ENCODE results near the gene CCDC120. TPM values are rescaled to one million over a fixed set of nuclear protein-coding genes. Genes with fewer than 3 reads are reported as not detected.
A peak's percentile ranks its signal among the peaks of the same experiment; 100 is the strongest.

Gene CCDC120
- total RNA-seq, 3 donors from 2014 or later (not counting 1 experiment from before 2014, with no cell fraction given) = 12.5 to 14.2 (median 13.0) TPM

DNA sequence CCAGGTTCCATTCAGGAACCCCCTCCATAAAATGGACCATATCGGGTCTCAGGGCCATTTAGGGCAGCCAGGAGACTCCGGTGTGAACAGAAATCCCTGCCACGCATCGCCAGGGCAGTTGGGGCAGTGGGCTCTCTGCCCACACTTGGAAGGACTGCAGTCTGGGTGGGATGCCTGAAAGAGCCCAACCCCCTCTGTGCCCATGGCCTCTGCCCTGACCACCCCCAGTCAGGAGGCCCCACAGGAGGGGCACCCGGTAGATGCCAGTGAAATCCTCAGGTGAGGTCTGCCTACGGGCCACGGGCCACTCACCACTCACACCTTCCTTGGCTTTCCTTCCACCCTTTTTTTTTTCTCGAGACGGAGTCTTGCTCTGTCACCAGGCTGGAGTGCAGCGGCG is 10.2 kb downstream of the CCDC120 start:
- 96% methylated on average over 11 of the region's 11 CpGs for WGBS (ENCODE audit: insufficient coverage)
- no peaks in the 10 kb centered on the region for H3K36me3 ChIP-seq (ENCODE audit: control insufficient read depth, insufficient read depth, low read length)
- no peak overlapping the region for H3K4me3 ChIP-seq (ENCODE audit: low read length)
- no peaks in the 10 kb centered on the region for H3K27me3 ChIP-seq (ENCODE audit: control insufficient read depth, insufficient read depth, low read length)
- H3K4me3 Mint-ChIP-seq = no peak overlapping the region
- peaks cover 11 to 13% of the 10 kb centered on the region in 2 donors for H3K4me1 Mint-ChIP-seq
- ATAC-seq (no peak), DNase-seq (no peak)
- TF ChIP-seq CTCF (IDR thresholded peaks at IDR 0.05) = no peak
- H3K27me3 Mint-ChIP-seq (ENCODE audit: low read depth in 2 of 2) = no peaks in the 10 kb centered on the region
- H3K27ac ChIP-seq (ENCODE audit: low read length) = no peak overlapping the region
- H3K36me3 Mint-ChIP-seq = no peaks in the 10 kb centered on the region
- no peaks in the 10 kb centered on the region for H3K9me3 ChIP-seq (ENCODE audit: control insufficient read depth, insufficient read depth, low read length)
- no peak overlapping the region for H3K27ac Mint-ChIP-seq
- intact Hi-C loops (cut with micrococcal nuclease) = no loop called here
- peaks cover 14% of the 10 kb centered on the region for H3K4me1 ChIP-seq (ENCODE audit: control insufficient read depth, insufficient read depth, low read length)
- H3K9me3 Mint-ChIP-seq = no peaks in the 10 kb centered on the region

DNA sequence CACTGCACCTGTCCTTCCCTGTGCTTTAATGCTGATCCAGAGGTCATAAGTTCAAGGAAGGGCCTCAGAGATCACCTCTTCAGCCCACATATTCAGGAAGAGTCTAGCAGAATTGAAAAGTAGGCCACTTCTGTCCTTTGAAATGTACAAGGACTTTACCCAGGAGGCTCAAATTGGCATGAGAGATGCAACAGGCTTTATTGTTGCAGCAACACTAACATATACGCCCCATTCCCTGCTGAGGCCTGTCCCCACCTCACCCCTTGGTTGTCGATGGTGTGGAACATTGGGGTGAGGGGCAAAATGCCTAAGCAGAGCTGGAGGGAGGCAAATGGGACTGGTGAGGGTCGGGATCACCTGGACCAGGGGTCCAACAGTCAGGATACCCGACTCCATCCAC is 12.2 kb downstream of the CCDC120 start:
- Histone ChIP-seq H3K4me1 (ENCODE audit: control insufficient read depth, insufficient read depth, low read length) (peaks cover 20% of the 10 kb centered on the region), H3K27ac (ENCODE audit: low read length) (no peak overlapping the region), H3K36me3 (ENCODE audit: control insufficient read depth, insufficient read depth, low read length) (peaks cover 6% of the 10 kb centered on the region), H3K27me3 (ENCODE audit: control insufficient read depth, insufficient read depth, low read length) (no peaks in the 10 kb centered on the region), H3K9me3 (ENCODE audit: control insufficient read depth, insufficient read depth, low read length) (no peaks in the 10 kb centered on the region), H3K4me3 (ENCODE audit: low read length) (no peak overlapping the region)
- Mint-ChIP-seq H3K27ac (peak overlapping the region in 1 of 2 donors; percentile 52), H3K36me3 (no peaks in the 10 kb centered on the region), H3K4me3 (no peak overlapping the region), H3K27me3 (ENCODE audit: low read depth in 2 of 2) (no peaks in the 10 kb centered on the region), H3K4me1 (peaks cover 11 to 13% of the 10 kb centered on the region in 2 donors), H3K9me3 (no peaks in the 10 kb centered on the region)
- ATAC-seq (no peak), DNase-seq (no peak)
- 93% methylated on average over 3 of the region's 4 CpGs for WGBS (ENCODE audit: insufficient coverage)
- no peak for TF ChIP-seq CTCF (IDR thresholded peaks at IDR 0.05)
- intact Hi-C loops (cut with micrococcal nuclease) = no loop called here

GRCh38 chrX:49071877-49072711 is 13.3 kb downstream of the CCDC120 start:
- peak overlapping the region; percentile 25 for H3K4me3 Mint-ChIP-seq
- intact Hi-C loops (cut with micrococcal nuclease) = no loop called here
- no peaks in the 10 kb centered on the region for H3K9me3 ChIP-seq (ENCODE audit: control insufficient read depth, insufficient read depth, low read length)
- DNase-seq = no peak
- peaks cover 11 to 13% of the 10 kb centered on the region in 2 donors for H3K4me1 Mint-ChIP-seq
- no peaks in the 10 kb centered on the region for H3K36me3 Mint-ChIP-seq
- no peaks in the 10 kb centered on the region for H3K27me3 Mint-ChIP-seq (ENCODE audit: low read depth in 2 of 2)
- H3K9me3 Mint-ChIP-seq = no peaks in the 10 kb centered on the region
- WGBS (ENCODE audit: insufficient coverage) = 90% methylated on average over 63 of the region's 63 CpGs
- peaks cover 6% of the 10 kb centered on the region for H3K36me3 ChIP-seq (ENCODE audit: control insufficient read depth, insufficient read depth, low read length)
- TF ChIP-seq CTCF (IDR thresholded peaks at IDR 0.05) = no peak
- no peak for ATAC-seq
- H3K4me1 ChIP-seq (ENCODE audit: control insufficient read depth, insufficient read depth, low read length) = peaks cover 20% of the 10 kb centered on the region
- H3K4me3 ChIP-seq (ENCODE audit: low read length) = no peak overlapping the region
- H3K27ac ChIP-seq (ENCODE audit: low read length) = no peak overlapping the region
- H3K27me3 ChIP-seq (ENCODE audit: control insufficient read depth, insufficient read depth, low read length) = no peaks in the 10 kb centered on the region
- peak overlapping the region in 1 of 2 donors; percentile 93 for H3K27ac Mint-ChIP-seq

All from natural killer cell (primary cell).